GM21825 (cell line): ENCODE results near the gene GRK5.

Experiments
- ATAC-seq: cut with Tn5 transposase; IDR thresholded peaks from one replicate; pipeline ENCODE4 v1.9.1; 2021; ENCODE audit warnings: mild to moderate bottlenecking, moderate library complexity; ENCODE audit not compliant: unreplicated experiment

Gene GRK5

DNA sequence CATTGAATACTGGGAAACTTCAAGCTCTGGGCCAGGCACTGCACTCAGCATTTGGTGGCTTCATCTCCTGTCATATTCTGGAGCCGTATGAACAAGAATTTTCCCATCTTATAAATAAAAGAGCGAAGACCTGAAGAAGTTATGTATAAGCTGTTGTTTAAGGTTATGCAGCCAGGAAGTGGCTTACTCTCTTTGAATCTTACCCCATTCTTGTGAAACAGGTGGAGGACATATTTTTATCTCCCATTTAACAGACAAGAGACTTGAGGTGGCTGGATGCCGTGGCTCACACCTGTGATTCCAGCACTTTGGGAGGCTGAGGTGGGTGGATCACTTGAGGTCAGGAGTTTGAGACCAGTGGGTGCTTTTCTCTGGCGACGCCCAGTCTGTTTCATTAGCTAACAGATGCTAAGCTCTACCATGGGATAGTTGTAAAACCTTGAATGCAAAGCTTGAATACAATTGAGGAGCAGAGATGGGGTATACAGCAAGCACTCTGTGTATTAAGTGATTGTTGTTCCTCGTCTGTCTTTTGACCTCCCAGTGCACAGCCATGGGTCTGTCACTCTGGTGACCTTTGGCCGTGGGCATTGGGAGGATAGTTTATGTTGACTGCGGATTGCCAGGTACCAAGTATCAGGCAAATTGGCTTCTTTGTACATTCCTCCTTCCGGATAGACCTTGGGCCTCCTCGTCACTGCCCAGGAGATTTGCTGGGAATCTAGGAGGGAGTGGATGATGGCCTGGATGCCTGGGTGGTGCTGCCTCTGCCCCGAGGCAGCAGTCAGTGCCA is 85.8 kb downstream of the GRK5 start:
- ATAC-seq: no peak

DNA sequence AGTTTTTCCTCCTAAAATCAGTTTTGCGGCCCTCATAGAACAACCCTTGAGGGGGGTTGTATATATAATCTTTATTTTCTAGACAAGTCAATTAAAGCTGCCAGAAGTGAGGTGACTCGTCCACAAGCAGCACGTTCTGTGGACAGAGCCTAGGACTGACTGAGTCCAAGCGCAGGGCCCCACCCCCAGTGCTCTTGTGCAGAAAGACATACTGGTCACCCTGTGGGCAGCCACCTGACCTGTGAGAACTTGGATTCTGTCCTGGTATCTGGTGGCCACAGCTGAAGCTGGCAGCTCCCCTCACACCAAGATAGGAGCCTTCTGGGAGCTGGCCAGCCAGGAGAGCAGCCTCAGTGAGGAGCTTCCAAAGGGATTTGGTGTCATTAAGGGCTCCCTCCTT is 89.3 kb downstream of the GRK5 start:
- no peak for ATAC-seq

DNA sequence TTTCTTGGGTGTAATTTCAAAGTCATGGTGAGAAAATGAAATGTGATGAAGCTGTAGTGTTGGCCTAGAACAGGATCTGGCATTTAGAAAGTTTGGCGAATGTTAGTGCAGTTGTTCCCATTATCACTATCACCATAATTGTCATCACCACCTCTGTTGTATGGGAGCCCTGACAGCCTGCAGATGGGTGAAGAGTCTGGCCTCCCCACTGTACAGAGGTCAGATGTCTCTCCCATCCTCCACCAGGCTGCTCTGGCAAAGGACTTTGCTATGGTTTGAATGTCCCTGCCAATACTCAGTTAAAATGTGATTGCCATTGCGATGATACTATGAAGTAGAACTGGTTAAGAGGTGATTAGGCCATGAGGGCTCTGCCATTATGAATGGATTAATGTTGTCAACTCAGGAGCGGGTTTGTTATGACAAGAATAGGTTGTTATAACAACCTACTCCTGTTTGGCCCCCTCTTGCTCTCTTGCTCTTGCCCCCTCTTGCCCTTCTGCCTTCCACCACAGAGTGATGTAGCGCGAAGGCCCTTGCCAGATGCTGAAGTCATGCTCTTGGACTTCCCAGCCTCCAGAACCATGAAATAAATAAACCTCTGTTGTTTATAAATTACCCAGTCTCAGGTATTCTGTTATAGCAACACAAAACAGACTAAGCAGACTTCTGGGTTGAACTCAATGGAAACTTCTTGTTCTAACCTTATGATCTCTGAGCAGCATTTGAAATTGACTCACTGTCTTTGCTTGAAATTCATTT is 90.0 kb downstream of the GRK5 start:
- no peak for ATAC-seq

DNA sequence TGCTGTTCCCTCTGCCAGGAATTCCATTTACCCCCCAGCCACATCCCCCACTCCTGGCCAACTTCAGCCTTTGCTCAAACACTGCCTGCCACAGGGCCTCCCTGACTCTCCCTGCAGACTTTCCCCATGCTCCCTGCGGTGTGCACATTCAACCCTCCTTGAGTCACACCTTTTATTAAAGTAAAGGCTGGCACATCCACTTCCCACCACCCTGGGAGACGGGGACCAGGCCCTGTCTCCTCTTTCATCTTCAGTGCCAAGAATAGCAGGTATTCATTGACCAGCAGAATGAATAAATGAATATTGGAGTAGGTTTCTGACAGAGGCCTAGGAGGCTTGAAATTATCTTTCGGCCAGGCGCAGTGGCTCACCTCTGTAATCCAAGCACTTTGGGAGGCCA is 91.4 kb downstream of the GRK5 start:
- no peak for ATAC-seq

DNA sequence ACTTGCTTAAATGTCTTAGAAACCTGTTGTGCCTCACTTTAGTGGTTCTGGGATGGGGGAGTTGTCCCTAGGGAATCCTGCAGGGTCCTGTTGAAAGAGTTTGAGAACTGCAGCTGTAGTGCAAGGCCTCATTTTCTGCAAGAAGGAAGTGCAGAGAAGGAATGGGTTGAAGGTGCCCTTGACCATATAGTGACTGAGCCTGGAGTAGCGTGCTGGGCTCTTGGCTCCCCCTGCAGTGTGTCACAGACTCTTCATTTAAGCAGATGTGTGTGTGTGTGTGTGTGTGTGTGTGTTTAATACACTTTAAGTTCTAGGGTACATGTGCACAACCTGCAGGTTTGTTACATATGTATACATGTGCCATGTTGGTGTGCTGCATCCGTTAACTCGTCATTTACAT is 92.2 kb downstream of the GRK5 start:
- ATAC-seq: no peak

DNA sequence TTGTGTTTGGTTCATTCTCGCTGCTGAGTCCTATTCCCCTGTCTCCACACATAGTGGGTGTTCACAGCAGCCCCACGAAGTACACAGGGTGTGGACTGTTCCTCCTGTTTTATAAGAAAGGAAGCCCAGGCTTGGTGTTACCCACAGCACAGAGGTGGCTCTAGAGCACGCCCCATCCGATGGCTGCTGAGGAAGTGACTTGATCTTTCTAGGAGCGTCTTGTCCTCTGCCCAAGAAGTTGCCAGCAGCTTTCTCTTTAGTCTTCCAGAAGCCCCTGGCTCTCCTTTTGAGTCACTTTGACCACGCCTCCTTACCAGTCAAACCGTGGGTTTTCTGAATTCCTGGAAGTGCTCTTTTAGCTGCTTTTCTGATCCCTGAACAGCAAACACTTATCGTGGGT is 94.0 kb downstream of the GRK5 start:
- no peak for ATAC-seq

DNA sequence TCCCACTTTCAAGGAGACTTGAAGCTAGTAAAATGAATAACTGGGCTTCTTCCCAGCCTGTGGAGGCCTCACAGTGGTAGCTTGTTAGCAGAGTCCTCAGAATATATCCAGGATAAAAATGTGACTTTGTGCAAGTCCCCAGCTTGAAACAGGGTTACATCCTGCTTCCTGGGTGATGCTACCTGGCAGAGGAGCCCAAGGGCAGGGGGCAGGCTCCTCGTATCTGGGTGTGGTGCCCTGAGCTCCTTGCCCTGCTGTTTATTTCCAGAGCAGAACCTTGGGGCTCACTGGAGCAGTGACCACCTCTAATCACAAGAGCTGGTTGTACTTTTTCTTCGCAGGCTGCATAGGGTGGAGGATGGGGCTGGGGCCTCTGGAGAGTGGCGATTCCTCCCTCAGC is 94.8 kb downstream of the GRK5 start:
- ATAC-seq: no peak

DNA sequence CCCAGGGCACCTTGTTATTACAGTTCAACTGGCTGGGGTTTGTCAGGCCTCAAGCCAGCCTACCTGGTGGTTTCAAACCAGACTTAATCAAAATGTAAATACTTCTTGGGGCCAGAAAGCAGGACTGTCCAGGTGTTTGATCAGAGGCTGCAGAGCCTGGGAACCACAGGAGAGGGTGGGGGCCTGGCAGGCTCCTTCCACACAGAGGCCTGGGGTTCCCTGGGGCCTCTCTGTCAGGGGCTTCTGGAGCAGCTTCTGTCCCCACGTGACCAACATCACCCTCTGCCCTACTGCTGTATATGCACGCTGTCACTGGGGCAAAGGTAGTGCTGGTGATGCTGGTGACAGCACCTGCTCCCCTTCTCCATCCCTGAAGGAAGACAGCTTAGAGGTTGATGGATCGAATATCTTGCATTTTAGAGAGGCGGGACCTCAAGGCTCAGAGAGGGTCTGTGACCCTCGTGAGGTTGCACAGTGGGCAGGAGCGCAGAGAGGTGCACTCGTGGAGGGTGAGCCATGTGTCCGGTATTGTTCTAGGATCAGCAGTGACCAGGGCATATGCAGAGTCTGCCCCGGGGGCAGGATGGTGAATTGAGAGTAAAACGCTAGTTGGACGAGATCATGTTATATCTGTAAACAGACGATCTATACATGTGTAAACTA is 95.4 kb downstream of the GRK5 start:
- no peak for ATAC-seq

DNA sequence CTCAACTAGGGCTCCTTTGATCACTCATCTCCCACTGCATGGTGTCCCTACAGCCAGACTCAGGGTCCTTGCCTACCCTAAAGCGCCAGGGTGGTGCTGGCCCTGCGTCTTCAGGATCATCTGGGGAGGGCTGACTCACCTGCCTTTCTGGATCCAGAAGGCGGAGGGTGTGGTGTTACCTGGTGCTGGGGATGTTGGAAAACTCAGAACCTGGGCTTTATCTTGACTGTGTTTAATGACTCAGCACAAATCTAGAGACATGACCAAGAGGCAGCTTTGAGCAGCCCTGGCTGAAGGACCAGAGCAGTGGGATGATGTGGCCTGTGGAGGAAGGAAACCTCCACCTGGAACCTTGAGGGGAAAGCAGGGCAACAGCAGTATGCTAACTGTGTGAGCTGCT is 96.5 kb downstream of the GRK5 start:
- no peak for ATAC-seq

DNA sequence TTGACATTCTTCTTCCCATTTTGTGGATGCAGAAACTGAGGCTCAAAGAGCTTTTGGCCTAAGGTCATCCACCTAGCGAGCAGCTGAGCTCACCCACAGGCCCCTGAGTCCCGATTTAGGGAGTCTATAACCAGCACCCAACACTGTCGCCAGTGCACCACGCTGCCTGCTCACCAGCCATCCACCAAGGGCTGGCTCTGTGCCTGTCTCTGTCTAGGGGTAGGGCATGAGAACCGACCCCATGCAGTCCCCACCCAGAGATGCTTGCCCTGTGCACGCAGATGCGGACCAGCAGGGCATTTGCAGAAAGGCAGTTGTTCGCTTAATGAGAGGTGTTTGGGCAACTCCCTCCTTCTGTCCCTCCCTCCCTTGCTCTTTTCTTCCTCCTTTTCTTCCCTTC is 97.2 kb downstream of the GRK5 start:
- ATAC-seq: no peak

DNA sequence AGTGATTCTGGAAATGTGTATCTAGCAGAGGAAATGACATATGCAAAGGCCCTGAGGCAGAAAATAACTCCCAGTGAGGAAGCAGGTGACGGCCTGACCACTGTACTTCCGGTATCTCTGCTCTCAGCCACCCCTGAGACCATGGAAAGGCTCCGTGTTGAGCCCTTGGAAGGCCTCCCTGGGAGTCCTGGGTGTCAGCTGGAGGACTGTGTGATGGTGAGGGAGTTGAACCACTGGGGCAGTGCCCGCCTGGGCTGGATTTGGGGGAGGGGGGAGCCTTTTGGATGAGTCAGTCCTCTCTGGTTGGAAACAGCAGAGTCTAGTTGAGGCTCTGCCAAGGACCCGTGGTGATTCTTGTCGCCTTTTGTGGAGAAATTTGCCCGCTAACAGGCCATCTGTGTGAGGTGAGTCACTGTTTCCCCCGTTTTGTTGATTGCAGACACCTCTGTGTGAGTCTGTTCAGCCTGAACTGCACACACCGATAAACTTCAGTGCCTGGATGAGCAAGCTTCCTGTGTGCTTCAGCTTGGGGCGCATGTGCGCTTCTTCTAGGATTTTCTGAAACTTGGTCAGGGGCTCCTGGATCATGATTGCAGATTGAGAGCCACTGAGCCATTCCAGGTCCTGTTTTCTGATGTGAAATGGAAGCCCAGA is 98.6 kb downstream of the GRK5 start:
- ATAC-seq: peak; percentile 54

DNA sequence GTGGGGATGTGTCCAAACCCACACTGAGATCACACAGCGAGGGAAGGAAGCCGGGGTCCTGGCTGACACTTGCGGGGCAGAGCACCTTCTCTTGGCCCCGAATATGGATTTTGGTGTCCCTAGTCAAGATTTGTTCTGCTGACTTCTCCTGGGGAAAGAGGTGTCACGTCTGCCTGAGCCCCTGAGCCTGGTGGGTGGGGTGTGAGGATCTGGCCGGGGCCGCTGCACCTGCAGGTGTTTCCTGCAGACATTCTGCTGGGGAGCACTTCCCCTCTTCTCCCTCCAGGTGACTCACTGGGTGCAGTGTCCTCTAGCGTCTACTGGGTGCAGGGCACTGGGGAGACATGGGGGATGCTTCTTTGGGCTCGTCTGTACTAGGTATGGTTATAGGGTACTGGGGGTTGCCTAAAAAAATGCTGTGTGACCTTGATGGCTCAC is 99.2 kb downstream of the GRK5 start:
- peak; percentile 69 for ATAC-seq

DNA sequence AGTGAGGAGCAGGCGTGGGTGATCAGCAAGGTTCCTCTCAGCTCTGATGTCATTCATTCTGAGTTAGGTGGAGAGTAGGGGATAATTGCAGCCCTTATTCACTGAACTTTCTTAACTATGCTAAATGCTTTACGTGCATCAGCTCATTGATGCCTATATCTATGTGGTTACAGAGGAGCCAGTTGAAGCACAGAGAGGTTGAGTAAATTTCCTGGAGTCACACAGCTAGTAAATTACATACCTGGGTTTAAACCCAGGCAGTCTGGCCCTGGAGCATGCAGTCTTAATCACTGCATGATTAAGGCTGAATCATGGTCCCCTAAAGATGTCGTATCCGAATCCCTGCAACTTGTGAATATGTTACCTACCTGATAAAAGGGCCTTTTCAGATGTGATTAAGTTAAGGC is 99.6 kb downstream of the GRK5 start:
- ATAC-seq: no peak

DNA sequence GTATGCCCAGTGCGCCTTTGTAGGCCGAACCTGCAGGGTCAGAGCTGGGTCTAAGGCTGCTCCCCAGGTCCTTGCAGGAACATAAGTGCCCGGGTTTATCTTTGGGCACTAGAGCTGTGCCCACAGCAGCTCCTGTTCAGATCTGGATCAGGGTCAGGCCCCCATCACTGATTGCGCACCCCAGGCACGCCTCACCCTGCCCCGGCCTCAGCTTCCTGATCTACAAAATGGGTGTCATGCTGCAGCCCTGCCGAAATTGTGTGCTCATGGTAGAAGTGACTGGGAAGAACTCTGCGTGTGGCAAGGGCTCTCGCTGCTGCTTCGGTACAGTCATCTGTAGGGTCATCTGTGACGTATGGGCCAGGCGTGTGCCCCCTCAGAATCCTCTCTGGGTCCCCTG is 100.7 kb downstream of the GRK5 start:
- ATAC-seq: no peak

DNA sequence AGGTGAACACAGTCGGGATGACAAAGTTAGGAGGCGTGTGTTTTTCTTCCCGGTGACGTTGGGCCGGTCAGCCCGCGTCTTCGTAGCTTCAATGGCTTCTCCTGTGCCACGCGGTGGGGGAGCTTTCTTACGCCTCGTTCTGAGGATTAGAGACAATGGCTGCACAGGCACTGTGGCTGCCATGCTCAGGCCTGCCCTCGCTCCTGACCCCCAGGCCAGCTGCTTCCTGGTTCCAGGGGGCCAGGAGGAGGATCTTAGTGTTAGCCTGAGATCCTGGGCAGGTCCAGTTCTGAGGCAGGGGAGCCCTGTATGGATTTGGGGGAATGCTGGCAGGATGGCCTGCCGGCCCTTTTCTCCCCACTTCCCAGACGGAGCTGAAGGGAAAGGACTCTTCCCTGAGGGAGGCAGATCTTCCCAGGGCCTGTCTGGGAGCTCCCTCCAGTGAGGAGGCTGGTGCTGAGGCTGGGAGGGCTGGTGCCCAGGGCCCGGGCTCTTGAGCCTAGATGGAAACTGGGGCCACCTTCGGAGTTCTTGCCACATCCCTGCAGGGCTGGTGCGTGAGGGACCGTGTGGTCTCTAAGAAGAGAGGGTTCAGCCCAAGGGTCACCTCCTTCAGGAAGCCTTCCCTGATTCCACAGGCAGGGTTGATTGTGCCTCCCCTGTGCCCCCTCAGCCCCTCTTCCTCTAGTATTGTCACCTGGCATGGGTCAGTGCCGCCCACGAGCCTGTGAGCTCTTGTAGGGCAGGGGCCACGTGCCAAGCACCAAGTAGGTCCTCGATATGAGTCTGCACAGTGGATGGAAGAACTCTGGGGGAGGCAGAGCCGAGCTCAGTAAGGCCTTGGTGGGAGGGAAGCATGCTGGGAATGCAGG is 101.4 kb downstream of the GRK5 start:
- ATAC-seq: no peak

DNA sequence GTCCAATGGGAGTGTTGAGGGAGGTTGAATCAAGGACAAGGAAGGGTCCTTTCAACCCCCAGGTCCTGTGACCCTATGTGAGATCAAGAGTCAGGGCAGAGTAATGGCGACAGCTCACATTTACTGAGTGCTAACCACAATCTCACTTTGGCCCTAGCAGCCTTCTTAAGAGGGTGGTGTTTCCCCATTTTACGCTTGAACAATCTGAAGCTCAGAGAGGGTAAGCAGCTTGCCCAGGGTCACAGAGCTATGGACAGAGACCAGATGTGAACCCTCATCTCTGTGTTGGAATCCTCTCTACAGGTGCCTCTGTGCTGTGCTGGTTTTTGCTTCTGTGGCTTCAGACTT is 102.0 kb downstream of the GRK5 start:
- peak; percentile 14 for ATAC-seq

DNA sequence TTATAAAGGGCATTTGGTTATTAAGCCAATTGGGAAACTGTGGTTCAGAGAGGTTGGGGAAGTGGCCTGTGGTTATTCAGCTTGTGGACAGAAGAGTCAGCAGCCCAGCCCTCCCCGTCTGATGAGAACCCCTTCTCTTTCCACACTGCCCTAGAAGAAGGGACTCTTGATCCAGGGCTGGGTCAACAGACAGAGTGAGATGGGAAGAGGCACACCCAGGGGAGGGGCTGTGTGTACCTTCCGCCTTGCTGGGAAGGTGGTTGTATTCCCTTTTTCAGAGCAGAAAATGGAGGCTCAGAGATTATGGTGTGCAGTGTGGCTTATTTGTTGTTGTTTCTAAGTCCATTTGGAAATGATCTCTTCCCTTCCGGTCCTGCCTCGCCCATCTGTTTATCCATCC is 103.4 kb downstream of the GRK5 start:
- ATAC-seq: no peak

DNA sequence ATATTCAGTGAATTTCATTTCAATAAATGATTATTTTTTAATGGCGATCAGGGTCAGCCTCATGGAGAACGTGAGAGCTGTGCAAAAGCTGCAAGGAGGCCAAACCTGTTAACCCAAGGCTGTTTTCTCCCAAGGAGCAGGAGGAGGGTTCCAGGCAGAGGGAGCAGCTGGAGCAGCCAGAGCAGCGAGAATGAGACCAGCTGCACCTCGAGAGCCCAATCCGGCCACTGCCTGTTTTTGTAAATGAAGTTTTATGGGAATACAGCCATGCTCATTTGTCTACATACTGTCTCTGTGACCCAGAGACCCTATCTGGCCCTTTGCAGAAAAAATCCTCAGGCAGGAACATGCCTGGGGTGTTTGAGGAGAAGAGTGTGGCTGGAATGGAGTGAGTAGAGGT is 104.9 kb downstream of the GRK5 start:
- no peak for ATAC-seq

DNA sequence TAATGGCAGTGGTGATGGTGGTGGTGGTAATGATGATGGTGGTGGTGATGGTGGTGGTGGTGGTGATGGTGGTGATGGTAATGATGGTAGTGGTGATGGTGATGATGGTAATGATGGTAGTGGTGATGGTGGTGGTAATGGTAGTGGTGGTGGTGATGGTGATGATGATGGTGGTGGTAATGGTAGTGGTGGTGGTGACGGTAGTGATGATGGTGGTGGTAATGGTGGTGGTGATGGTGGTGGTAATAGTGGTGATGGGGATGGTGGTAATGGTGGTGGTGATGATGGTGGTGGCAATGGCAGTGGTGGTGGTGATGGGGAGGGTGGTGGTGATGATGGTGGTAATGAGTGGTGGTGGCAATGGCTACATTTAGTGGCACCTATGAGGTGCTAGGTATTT is 105.7 kb downstream of the GRK5 start:
- ATAC-seq: no peak

DNA sequence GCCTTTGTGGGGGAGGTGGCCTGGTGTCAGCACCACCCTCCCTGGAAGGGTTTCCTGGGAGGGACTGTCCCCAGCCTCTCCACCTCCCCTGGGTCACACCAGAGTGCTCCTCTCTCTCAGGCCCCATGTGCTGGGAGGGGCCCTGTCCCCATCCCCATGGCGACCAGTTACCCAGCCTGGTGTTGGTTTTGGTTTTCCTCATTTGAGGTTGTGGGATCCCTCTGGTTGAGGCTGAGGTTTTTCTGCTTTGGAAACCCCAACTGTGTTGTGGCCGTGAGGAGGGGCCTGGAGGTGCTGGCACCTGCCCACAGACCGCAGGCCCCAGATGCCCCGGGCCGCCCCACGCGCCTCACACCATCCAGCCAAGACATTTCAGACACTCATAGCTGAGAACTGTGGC is 106.3 kb downstream of the GRK5 start:
- peak; percentile 79 for ATAC-seq

DNA sequence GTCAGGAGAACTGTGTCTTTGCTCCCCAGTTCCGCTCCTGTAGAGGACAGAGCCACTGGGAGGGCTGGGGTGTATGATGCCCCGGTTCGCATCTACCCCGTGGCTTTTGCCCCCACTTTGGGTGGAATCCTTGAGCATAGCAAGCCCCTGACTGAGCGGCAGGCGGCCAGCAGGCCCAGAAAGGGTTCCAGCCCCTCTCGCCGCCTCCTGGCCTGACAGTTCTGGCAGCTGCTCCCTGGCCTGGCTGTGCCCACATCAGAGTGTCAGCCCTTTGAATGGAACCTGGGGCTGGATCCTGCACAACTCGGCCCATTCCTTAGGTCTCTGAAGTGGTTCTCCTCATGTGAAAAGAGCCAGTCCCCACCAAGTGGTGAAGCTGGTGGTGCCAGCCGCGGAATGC is 106.7 kb downstream of the GRK5 start:
- ATAC-seq: no peak
